Left cardiac atrium (tissue), 4 donors: ENCODE results near the gene B4GALNT3. TPM values are rescaled to one million over a fixed set of nuclear protein-coding genes. Genes with fewer than 3 reads are reported as not detected.

Experiments used
- ATAC-seq, 2 donors: fragments of 200-7000 bp; cut with Tn5 transposase; one replicate each; pipeline ENCODE4 v1.9.1; 2020; ENCODE audit warnings: mild to moderate bottlenecking in 2 of 2, moderate library complexity in 2 of 2
- DNase-seq: peaks from one replicate; pipeline ENCODE4 v3.0.0-alpha.2; 2020
- intact Hi-C, 2 donors: fragments of 100-400 bp; cut with DNase I; formaldehyde crosslinking; loops; one replicate each; pipeline versions ENCODE4 v1.14.1 to v1.15.1; 2022 to 2023
- total RNA-seq, 2 donors: library from RNA; stranded (reverse); fragmentation: NEBNext Ultra II Directional; extraction: Animal tissue kit (Norgen Biotek cat#: 25700); gene quantifications; one replicate each; pipeline ENCODE4 v1.2.1, GENCODE V29; 2021
- donor health status: DM: no; HTN: yes; CAD: no.
- donor health status: DM: no; HTN: yes; CAD: no; lungs with severe emphysema.
- donor health status: DM: yes; HTN: yes; CAD: no.
- donor health status: Dilated cardiomyopathy.

The B4GALNT3 gene
- total RNA-seq, 2 donors from 2014 or later: 20.9 to 22.1 TPM

GRCh38 chr12:592024-592505 is 132.3 kb downstream of the B4GALNT3 start:
- intact Hi-C loops: loop anchor here in 1 of 2 donors (5.0 kb wide), 1 partner anchor 135 kb away; no protein-coding TSS in a partner anchor
- DNase-seq: no peak
- ATAC-seq: peak in 1 of 2 donors; percentile 9

GRCh38 chr12:593396-594270 is 133.9 kb downstream of the B4GALNT3 start:
- ATAC-seq (no peak), DNase-seq (peak; percentile 12)
- intact Hi-C loops: loop anchor here in 1 of 2 donors (5.0 kb wide), 1 partner anchor 134 kb away; no protein-coding TSS in a partner anchor

GRCh38 chr12:597926-598568 is 138.3 kb downstream of the B4GALNT3 start:
- peak; percentile 10 for DNase-seq
- intact Hi-C loops: no loop called here
- peak; percentile 61 to 83 for ATAC-seq

- DNase-seq (peak; percentile 12), ATAC-seq (no peak)
- intact Hi-C loops: no loop called here
Observed at GRCh38 chr12:599756-600155, 140.0 kb downstream of the B4GALNT3 start.

GRCh38 chr12:601976-602699 is 142.4 kb downstream of the B4GALNT3 start:
- intact Hi-C loops: no loop called here
- DNase-seq: no peak

GRCh38 chr12:602700-603068 is 142.9 kb downstream of the B4GALNT3 start:
- no peak for ATAC-seq
- intact Hi-C loops: no loop called here
- peak; percentile 3 for DNase-seq

More at GRCh38 chr12:601976-602699, 142.4 kb downstream of the B4GALNT3 start:
- ATAC-seq: no peak

GRCh38 chr12:604956-605355 is 145.2 kb downstream of the B4GALNT3 start:
- intact Hi-C loops: no loop called here
- DNase-seq (peak; percentile 5), ATAC-seq (no peak)

GRCh38 chr12:607541-608001 is 147.8 kb downstream of the B4GALNT3 start:
- intact Hi-C loops: no loop called here
- ATAC-seq (peak; percentile 53 to 68), DNase-seq (peak; percentile 79)

GRCh38 chr12:608413-608812 is 148.7 kb downstream of the B4GALNT3 start:
- intact Hi-C loops: no loop called here
- no peak for ATAC-seq
- DNase-seq: peak; percentile 5

GRCh38 chr12:608921-609320 is 149.2 kb downstream of the B4GALNT3 start:
- intact Hi-C loops: no loop called here
- no peak for DNase-seq
- ATAC-seq: no peak

GRCh38 chr12:611721-612120 is 152.0 kb downstream of the B4GALNT3 start:
- no peak for DNase-seq
- no peak for ATAC-seq
- intact Hi-C loops: no loop called here

GRCh38 chr12:612293-612692 is 152.6 kb downstream of the B4GALNT3 start:
- intact Hi-C loops: no loop called here
- no peak for ATAC-seq
- no peak for DNase-seq

- intact Hi-C loops: no loop called here
- no peak for DNase-seq
- ATAC-seq: no peak
Observed at GRCh38 chr12:612886-613285, 153.1 kb downstream of the B4GALNT3 start.

Other genes with a start within 250 kb of the B4GALNT3 start
- gene SLC6A12, start 245.8 kb upstream of the B4GALNT3 start, total RNA-seq: under 1 TPM; 0.41 to 0.65 TPM
- gene SLC6A13, start 197.1 kb upstream of the B4GALNT3 start, total RNA-seq: 1 to 10 TPM; 1.3 to 2.0 TPM
- gene KDM5A, start 70.6 kb upstream of the B4GALNT3 start, total RNA-seq: 10 to 100 TPM; 36.5 to 38.1 TPM
- gene CCDC77, start 58.3 kb upstream of the B4GALNT3 start, total RNA-seq: 1 to 10 TPM; 2.9 to 5.0 TPM
- gene NINJ2, start 203.5 kb downstream of the B4GALNT3 start, total RNA-seq: 1 to 10 TPM; 5.2 to 7.0 TPM